HEK293 (cell line): ENCODE results near the gene DCLK1.
A peak's percentile ranks its signal among the peaks of the same experiment; 100 is the strongest.

ENCODE experiments used
- CTCF ChIA-PET: fragments of 350-600 bp; formaldehyde crosslinking; extraction: SDS; loops from one replicate; lab custom pipeline; 2021; ENCODE audit warnings: antibody characterized with exemption; lab: Yijun Ruan, JAX
- POLR2A ChIA-PET: fragments of 300-600 bp; formaldehyde crosslinking; extraction: SDS; loops from one replicate; lab custom pipeline; 2020; ENCODE audit warnings: antibody characterized with exemption, inconsistent platforms; lab: Yijun Ruan, JAX
- H3K27ac ChIP-seq: fragments of 200-500 bp; sonication (Bioruptor generic); 2 replicates; pipeline ENCODE4 v1.5.1; 2014; ENCODE audit warnings: low read depth, low read length, control low read depth, inconsistent platforms; ENCODE audit errors: extremely low read depth
- H3K36me3 ChIP-seq, 2 experiments: fragments of 200-500 bp in 1 of 2; sonication (Bioruptor generic) in 1 of 2; 1 replicate in 1 of 2; 2 replicates in 1 of 2; pipeline ENCODE4 v1.5.1; 2014 to 2017; ENCODE audit warnings: inconsistent platforms in 2 of 2, low read length in 2 of 2; ENCODE audit not compliant: control insufficient read depth in 2 of 2, insufficient read depth in 1 of 2
- H3K4me1 ChIP-seq: fragments of 200-500 bp; sonication (Bioruptor generic); 2 replicates; pipeline ENCODE4 v1.5.1; 2014; ENCODE audit warnings: mild to moderate bottlenecking, low read length, inconsistent platforms; ENCODE audit not compliant: control insufficient read depth, insufficient read depth
- H3K4me3 ChIP-seq: 2 replicates; pipeline ENCODE4 v1.5.1; 2011; ENCODE audit warnings: low read depth, mild to moderate bottlenecking, control low read depth, low read length, moderate library complexity
- H3K9me3 ChIP-seq: fragments of 200-500 bp; sonication (Bioruptor generic); 2 replicates; pipeline ENCODE4 v1.5.1; 2014; ENCODE audit warnings: low read depth, low read length, inconsistent platforms; ENCODE audit not compliant: control insufficient read depth, insufficient read depth
- FEZF1 ChIP-seq: fragments of 450-650 bp; formaldehyde crosslinking; IDR thresholded peaks from 2 replicates; pipeline ENCODE4 v1.5.1; 2016; ENCODE audit warnings: missing biosample characterization, missing genetic modification characterization
- SP7 ChIP-seq: fragments of 450-650 bp; formaldehyde crosslinking; IDR thresholded peaks from 2 replicates; pipeline ENCODE4 v1.5.1; 2016; ENCODE audit warnings: missing biosample characterization, missing genetic modification characterization
- ZBTB21 ChIP-seq: fragments of 450-650 bp; formaldehyde crosslinking; IDR thresholded peaks from 2 replicates; pipeline ENCODE4 v1.5.1; 2017; ENCODE audit warnings: missing biosample characterization, missing genetic modification characterization
- ZBTB26 ChIP-seq: fragments of 450-650 bp; formaldehyde crosslinking; optimal IDR thresholded peaks from 2 replicates; pipeline ENCODE3; 2016; ENCODE audit warnings: missing biosample characterization, mild to moderate bottlenecking, missing genetic modification characterization
- ZBTB44 ChIP-seq: fragments of 450-650 bp; IDR thresholded peaks from 2 replicates; pipeline ENCODE4 v1.5.1; 2018; ENCODE audit warnings: missing biosample characterization, mild to moderate bottlenecking, missing genetic modification characterization
- ZEB2 ChIP-seq: fragments of 450-650 bp; formaldehyde crosslinking; IDR thresholded peaks from 2 replicates; pipeline ENCODE4 v1.5.1; 2016; ENCODE audit warnings: missing biosample characterization, missing genetic modification characterization
- ZIC2 ChIP-seq: fragments of 450-650 bp; formaldehyde crosslinking; IDR thresholded peaks from 2 replicates; pipeline ENCODE4 v1.5.1; 2016; ENCODE audit warnings: missing biosample characterization, missing genetic modification characterization
- ZNF121 ChIP-seq: fragments of 450-650 bp; formaldehyde crosslinking; IDR thresholded peaks from 2 replicates; pipeline ENCODE4 v1.5.1; 2016; ENCODE audit warnings: missing biosample characterization, missing genetic modification characterization
- ZNF133 ChIP-seq: fragments of 450-650 bp; formaldehyde crosslinking; IDR thresholded peaks from 2 replicates; pipeline ENCODE4 v1.5.1; 2016; ENCODE audit warnings: missing biosample characterization, missing genetic modification characterization
- ZNF146 ChIP-seq: fragments of 450-650 bp; formaldehyde crosslinking; IDR thresholded peaks from 2 replicates; pipeline ENCODE4 v1.5.1; 2016; ENCODE audit warnings: missing biosample characterization, missing genetic modification characterization
- ZNF157 ChIP-seq: fragments of 450-650 bp; formaldehyde crosslinking; IDR thresholded peaks from 2 replicates; pipeline ENCODE4 v1.5.1; 2016; ENCODE audit warnings: missing biosample characterization, missing genetic modification characterization
- ZNF302 ChIP-seq: fragments of 450-650 bp; formaldehyde crosslinking; IDR thresholded peaks from 2 replicates; pipeline ENCODE4 v1.5.1; 2016; ENCODE audit warnings: missing biosample characterization, missing genetic modification characterization, low read depth
- ZNF311 ChIP-seq: fragments of 450-650 bp; formaldehyde crosslinking; IDR thresholded peaks from 2 replicates; pipeline ENCODE4 v1.5.1; 2017; ENCODE audit warnings: missing biosample characterization, missing genetic modification characterization, borderline replicate concordance
- ZNF391 ChIP-seq: fragments of 450-650 bp; formaldehyde crosslinking; IDR thresholded peaks from 2 replicates; pipeline ENCODE4 v1.5.1; 2016; ENCODE audit warnings: low read depth, missing biosample characterization, missing genetic modification characterization, borderline replicate concordance
- ZNF585B ChIP-seq: fragments of 450-650 bp; formaldehyde crosslinking; IDR thresholded peaks from 2 replicates; pipeline ENCODE4 v1.5.1; 2016; ENCODE audit warnings: missing biosample characterization, missing genetic modification characterization
- ZNF747 ChIP-seq: fragments of 450-650 bp; formaldehyde crosslinking; IDR thresholded peaks from 2 replicates; pipeline ENCODE4 v1.5.1; 2016; ENCODE audit warnings: missing biosample characterization, missing genetic modification characterization
- TF ChIP-seq, protein P1 (sequence below): fragments of 450-650 bp; formaldehyde crosslinking; IDR thresholded peaks from 2 replicates; pipeline ENCODE4 v1.5.1; 2016; ENCODE audit warnings: missing biosample characterization, missing genetic modification characterization
- TF ChIP-seq, protein P2 (sequence below): fragments of 450-650 bp; formaldehyde crosslinking; IDR thresholded peaks from 2 replicates; pipeline ENCODE4 v1.5.1; 2016; ENCODE audit warnings: missing biosample characterization, missing genetic modification characterization
- TF ChIP-seq, protein P3 (sequence below): sonication (generic); formaldehyde crosslinking; IDR thresholded peaks from 2 replicates; pipeline ENCODE4 v1.8.1; 2022; ENCODE audit warnings: mild to moderate bottlenecking, moderate library complexity, missing genetic modification reagents

DCLK1 gene

GRCh38 chr13:35769812-35770211 lies 361.4 kb downstream of the DCLK1 start:
- no peaks in the 10 kb centered on the region for H3K4me1 ChIP-seq
- CTCF ChIA-PET = no interaction called here
- H3K9me3 ChIP-seq = no peaks in the 10 kb centered on the region
- H3K4me3 ChIP-seq = no peak overlapping the region
- POLR2A ChIA-PET = no interaction called here
- H3K27ac ChIP-seq = no peak overlapping the region
- no peaks in the 10 kb centered on the region for H3K36me3 ChIP-seq
- TF ChIP-seq ZIC2 (no peak), FEZF1 (tag by site-specific recombination) (peak; percentile 27; the same call in 1 of the 2 replicates), ZBTB44 (peak; percentile 75; the same call in 1 of the 2 replicates), ZNF133 (tag by site-specific recombination) (no peak), SP7 (tag by site-specific recombination) (peak; percentile 76)

DNA sequence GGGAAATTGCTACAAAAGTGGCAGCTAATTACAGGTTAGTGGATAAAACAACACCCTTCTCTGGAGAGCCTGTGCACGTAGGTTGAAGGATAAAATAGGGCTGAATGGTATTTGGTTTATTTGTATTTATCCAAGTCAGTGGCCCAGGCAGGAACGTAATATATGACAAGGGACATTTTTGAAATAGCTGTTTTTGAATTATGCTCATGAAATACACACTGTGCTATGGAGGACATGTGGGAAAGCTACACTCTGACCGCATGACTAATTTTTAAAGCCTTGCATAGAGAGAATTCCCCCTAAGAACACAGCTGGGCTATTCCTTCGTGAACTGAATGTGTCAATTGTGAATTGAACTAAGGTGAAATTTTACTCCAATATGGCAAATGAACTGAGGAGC lies 362.6 kb downstream of the DCLK1 start:
- Histone ChIP-seq H3K4me3 (no peak overlapping the region), H3K27ac (no peak overlapping the region), H3K9me3 (no peaks in the 10 kb centered on the region), H3K4me1 (no peaks in the 10 kb centered on the region)
- POLR2A ChIA-PET = no interaction called here
- no peak for TF ChIP-seq ZNF391 (tag by site-specific recombination)
- TF ChIP-seq ZNF311 = no peak
- no peak for TF ChIP-seq ZEB2 (tag by site-specific recombination)
- TF ChIP-seq ZNF585B = no peak
- TF ChIP-seq ZBTB21 = no peak
- no peak for TF ChIP-seq ZNF146 (tag by site-specific recombination)
- TF ChIP-seq ZNF747 (tag by site-specific recombination) = no peak
- no peak for TF ChIP-seq ZNF157
- no peak for TF ChIP-seq ZNF302 (tag by site-specific recombination)
- TF ChIP-seq, protein P1, sequence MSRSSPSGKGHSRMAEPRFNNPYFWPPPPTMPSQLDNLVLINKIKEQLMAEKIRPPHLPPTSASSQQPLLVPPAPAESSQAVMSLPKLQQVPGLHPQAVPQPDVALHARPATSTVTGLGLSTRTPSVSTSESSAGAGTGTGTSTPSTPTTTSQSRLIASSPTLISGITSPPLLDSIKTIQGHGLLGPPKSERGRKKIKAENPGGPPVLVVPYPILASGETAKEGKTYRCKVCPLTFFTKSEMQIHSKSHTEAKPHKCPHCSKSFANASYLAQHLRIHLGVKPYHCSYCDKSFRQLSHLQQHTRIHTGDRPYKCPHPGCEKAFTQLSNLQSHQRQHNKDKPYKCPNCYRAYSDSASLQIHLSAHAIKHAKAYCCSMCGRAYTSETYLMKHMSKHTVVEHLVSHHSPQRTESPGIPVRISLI = no peak
- TF ChIP-seq, protein P2, sequence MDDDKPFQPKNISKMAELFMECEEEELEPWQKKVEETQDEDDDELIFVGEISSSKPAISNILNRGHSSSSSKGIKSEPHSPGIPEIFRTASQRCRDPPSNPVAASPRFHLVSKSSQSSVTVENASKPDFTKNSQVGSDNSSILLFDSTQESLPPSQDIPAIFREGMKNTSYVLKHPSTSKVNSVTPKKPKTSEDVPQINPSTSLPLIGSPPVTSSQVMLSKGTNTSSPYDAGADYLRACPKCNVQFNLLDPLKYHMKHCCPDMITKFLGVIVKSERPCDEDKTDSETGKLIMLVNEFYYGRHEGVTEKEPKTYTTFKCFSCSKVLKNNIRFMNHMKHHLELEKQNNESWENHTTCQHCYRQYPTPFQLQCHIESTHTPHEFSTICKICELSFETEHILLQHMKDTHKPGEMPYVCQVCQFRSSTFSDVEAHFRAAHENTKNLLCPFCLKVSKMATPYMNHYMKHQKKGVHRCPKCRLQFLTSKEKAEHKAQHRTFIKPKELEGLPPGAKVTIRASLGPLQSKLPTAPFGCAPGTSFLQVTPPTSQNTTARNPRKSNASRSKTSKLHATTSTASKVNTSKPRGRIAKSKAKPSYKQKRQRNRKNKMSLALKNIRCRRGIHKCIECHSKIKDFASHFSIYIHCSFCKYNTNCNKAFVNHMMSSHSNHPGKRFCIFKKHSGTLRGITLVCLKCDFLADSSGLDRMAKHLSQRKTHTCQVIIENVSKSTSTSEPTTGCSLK (tag by site-specific recombination) = no peak
- no peak for TF ChIP-seq ZBTB26 (tag by site-specific recombination)
- TF ChIP-seq, protein P3, sequence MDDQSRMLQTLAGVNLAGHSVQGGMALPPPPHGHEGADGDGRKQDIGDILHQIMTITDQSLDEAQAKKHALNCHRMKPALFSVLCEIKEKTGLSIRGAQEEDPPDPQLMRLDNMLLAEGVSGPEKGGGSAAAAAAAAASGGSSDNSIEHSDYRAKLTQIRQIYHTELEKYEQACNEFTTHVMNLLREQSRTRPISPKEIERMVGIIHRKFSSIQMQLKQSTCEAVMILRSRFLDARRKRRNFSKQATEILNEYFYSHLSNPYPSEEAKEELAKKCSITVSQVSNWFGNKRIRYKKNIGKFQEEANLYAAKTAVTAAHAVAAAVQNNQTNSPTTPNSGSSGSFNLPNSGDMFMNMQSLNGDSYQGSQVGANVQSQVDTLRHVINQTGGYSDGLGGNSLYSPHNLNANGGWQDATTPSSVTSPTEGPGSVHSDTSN (CRISPR knock-in tag) = no peak
- TF ChIP-seq ZNF121 (tag by site-specific recombination) = no peak
- TF ChIP-seq, all 188 proteins: peak for 0
- H3K36me3 ChIP-seq = no peaks in the 10 kb centered on the region
- CTCF ChIA-PET = interaction anchor here (0.7 kb wide), 1 partner anchor 161 kb away, joined by 3 read pairs; no protein-coding TSS in a partner anchor
